CD4-positive, alpha-beta T cell (primary cell): ENCODE measurements around the gene NSL1. TPM values are rescaled to one million over a fixed set of nuclear protein-coding genes. Genes with fewer than 3 reads are reported as not detected.

ENCODE experiments used
- ATAC-seq: fragments of 200-7000 bp; cut with Tn5 transposase; one replicate; pipeline ENCODE4 v1.10.0; 2022; ENCODE audit warnings: mild to moderate bottlenecking; ENCODE audit not compliant: poor library complexity
- CTCF ChIA-PET: fragments of 350-600 bp; sonication (Branson Sonifier 250); formaldehyde crosslinking; loops from one replicate; lab custom pipeline; 2021; ENCODE audit warnings: antibody characterized with exemption, inconsistent platforms; lab: Charles Lee
- POLR2A ChIA-PET: fragments of 350-600 bp; sonication (Branson Sonifier 250); formaldehyde crosslinking; loops from one replicate; lab custom pipeline; 2021; ENCODE audit warnings: antibody characterized with exemption, inconsistent platforms; lab: Charles Lee
- DNase-seq, 14 experiments: peaks; one replicate each; pipeline ENCODE4 v3.0.0-alpha.2; 2013 to 2020; ENCODE audit warnings: mixed read lengths in 2 of 14
- H3K27ac ChIP-seq, 2 donors: one replicate each; pipeline versions ENCODE4 v1.5.1 to v1.7.0; 2013; ENCODE audit warnings: low read length in 2 of 2, low read depth in 1 of 2, mild to moderate bottlenecking in 1 of 2
- H3K27me3 ChIP-seq, 2 experiments: 1 replicate in 1 of 2; 2 replicates in 1 of 2; pipeline versions ENCODE4 v1.6.1 to v1.7.0; 2013; ENCODE audit warnings: low read length in 2 of 2, control low read depth in 1 of 2, mild to moderate bottlenecking in 1 of 2, moderate library complexity in 1 of 2; ENCODE audit not compliant: insufficient read depth in 2 of 2, control insufficient read depth in 1 of 2
- H3K36me3 ChIP-seq: one replicate; pipeline ENCODE4 v1.6.1; 2013; ENCODE audit warnings: low read length, control low read depth; ENCODE audit not compliant: insufficient read depth
- H3K4me1 ChIP-seq: one replicate; pipeline ENCODE4 v1.6.1; 2013; ENCODE audit warnings: low read length, control low read depth; ENCODE audit not compliant: insufficient read depth
- H3K4me3 ChIP-seq: one replicate; pipeline ENCODE4 v1.5.1; 2013; ENCODE audit warnings: mild to moderate bottlenecking, low read length, moderate library complexity
- H3K9me3 ChIP-seq, 2 experiments: 1 replicate in 1 of 2; 2 replicates in 1 of 2; pipeline versions ENCODE4 v1.6.1 to v1.7.0; 2013; ENCODE audit warnings: low read length in 2 of 2, mild to moderate bottlenecking in 2 of 2, control low read depth in 1 of 2, moderate library complexity in 1 of 2; ENCODE audit not compliant: control insufficient read depth in 1 of 2, insufficient read depth in 1 of 2
- H3K27ac Mint-ChIP-seq: one replicate; pipeline ENCODE4 v1.8.0; 2020; ENCODE audit warnings: mixed read lengths
- H3K27me3 Mint-ChIP-seq: one replicate; pipeline ENCODE4 v1.8.0; 2021; ENCODE audit warnings: mixed read lengths
- H3K36me3 Mint-ChIP-seq: one replicate; pipeline ENCODE4 v1.8.0; 2021; ENCODE audit warnings: low read depth, mixed read lengths
- H3K4me1 Mint-ChIP-seq: one replicate; pipeline ENCODE4 v1.8.0; 2021; ENCODE audit warnings: low read depth, mixed read lengths
- H3K4me3 Mint-ChIP-seq: one replicate; pipeline ENCODE4 v1.8.0; 2020; ENCODE audit warnings: mild to moderate bottlenecking, mixed read lengths
- H3K9me3 Mint-ChIP-seq: one replicate; pipeline ENCODE4 v1.8.0; 2020; ENCODE audit warnings: mixed read lengths
- intact Hi-C, 2 experiments: fragments of 100-400 bp; cut with DNase I in 1 of 2; cut with micrococcal nuclease in 1 of 2; formaldehyde crosslinking; loops; one replicate each; pipeline versions ENCODE4 v1.15.1 to v1.9.0; 2023 to 2025; cut with DNase I, micrococcal nuclease
- total RNA-seq, 174 experiments: library from RNA in 2 of 174; stranded (reverse) in 2 of 174; gene quantifications; one replicate each; pipeline ENCODE4 v1.2.3 and lab custom pipeline; 2021 to 2026
- TF ChIP-seq, protein P1 (sequence below): fragments of 200-600 bp; IDR thresholded peaks from one replicate; pipeline ENCODE4 v1.8.0; 2022; ENCODE audit warnings: antibody characterized with exemption, mild to moderate bottlenecking

The NSL1 gene
- total RNA-seq, 2 experiments from 2014 or later, result 14.1 to 15.7 TPM

DNA sequence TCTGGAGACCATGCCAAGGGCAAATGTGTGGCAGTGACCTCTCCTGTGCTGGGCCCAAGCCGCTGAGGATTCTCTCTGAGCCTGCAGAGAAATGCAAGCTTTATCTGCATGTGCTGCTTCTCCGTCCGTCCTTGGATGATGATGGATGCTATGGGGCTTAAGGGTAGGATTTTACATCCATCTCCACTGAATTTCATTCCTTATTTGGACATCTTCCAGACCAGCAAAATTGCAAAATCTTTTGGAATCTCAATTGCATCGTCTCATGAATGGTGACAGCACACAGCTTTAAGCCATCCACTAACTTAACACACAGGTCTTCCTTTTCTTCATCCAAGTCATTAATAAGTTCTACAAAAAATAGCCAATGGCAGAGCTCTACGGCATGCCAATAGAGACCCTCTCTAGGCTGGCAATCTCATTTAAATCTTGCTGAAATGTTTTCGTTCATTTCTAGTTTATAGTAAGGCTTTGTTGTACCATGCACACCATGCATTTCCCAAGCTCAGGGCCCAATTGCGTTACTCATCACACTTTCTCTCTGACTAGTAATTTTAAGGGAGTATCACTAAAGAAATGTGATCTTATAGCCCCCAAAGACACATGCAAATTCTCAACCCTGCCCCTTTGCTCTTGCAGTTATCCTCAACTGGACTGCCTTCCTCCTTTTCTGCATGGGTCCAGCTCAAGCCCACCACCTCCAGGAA is 103.1 kb downstream of the NSL1 start:
- H3K36me3 Mint-ChIP-seq, result no peaks in the 10 kb centered on the region
- Histone ChIP-seq H3K27me3 (no peaks in the 10 kb centered on the region), H3K27ac (no peak overlapping the region), H3K4me1 (peaks cover 11% of the 10 kb centered on the region), H3K36me3 (no peaks in the 10 kb centered on the region), H3K4me3 (no peak overlapping the region), H3K9me3 (peaks cover 0 to 3% of the 10 kb centered on the region in 2 experiments)
- H3K4me3 Mint-ChIP-seq, result no peak overlapping the region
- TF ChIP-seq, protein P1, sequence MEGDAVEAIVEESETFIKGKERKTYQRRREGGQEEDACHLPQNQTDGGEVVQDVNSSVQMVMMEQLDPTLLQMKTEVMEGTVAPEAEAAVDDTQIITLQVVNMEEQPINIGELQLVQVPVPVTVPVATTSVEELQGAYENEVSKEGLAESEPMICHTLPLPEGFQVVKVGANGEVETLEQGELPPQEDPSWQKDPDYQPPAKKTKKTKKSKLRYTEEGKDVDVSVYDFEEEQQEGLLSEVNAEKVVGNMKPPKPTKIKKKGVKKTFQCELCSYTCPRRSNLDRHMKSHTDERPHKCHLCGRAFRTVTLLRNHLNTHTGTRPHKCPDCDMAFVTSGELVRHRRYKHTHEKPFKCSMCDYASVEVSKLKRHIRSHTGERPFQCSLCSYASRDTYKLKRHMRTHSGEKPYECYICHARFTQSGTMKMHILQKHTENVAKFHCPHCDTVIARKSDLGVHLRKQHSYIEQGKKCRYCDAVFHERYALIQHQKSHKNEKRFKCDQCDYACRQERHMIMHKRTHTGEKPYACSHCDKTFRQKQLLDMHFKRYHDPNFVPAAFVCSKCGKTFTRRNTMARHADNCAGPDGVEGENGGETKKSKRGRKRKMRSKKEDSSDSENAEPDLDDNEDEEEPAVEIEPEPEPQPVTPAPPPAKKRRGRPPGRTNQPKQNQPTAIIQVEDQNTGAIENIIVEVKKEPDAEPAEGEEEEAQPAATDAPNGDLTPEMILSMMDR, result no peak
- H3K27me3 Mint-ChIP-seq, result peaks cover 5% of the 10 kb centered on the region
- peaks cover 6% of the 10 kb centered on the region for H3K4me1 Mint-ChIP-seq
- CTCF ChIA-PET, result no interaction called here
- no peaks in the 10 kb centered on the region for H3K9me3 Mint-ChIP-seq
- no peak overlapping the region for H3K27ac Mint-ChIP-seq
- DNase-seq, result no peak
- ATAC-seq, result no peak
- intact Hi-C loops, result no loop called here
- POLR2A ChIA-PET, result no interaction called here

DNA sequence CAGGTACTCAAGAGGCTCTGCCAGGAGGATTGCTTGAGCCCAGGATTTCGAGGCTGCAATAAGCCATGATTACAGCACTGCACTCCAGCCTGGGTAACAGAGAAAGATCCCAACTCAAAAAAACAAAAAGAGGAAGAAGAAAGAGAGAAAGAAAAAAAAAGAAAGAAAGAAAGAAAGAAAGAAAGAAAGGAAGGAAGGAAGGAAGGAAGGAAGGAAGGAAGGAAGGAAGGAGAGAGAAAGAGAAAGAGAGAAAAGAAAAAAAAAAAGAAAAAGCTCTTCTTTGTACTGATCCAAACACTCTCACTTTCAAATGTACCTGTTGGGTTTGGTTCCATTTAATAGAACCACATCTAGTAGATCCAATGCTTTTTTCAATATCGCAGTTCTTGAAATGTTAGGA is 103.8 kb downstream of the NSL1 start:
- H3K9me3 Mint-ChIP-seq, result no peaks in the 10 kb centered on the region
- intact Hi-C loops, result no loop called here
- ATAC-seq (no peak), DNase-seq (no peak)
- no peak overlapping the region for H3K27ac Mint-ChIP-seq
- no peaks in the 10 kb centered on the region for H3K27me3 ChIP-seq
- H3K36me3 ChIP-seq, result no peaks in the 10 kb centered on the region
- ChIA-PET CTCF (no interaction called here), POLR2A (no interaction called here)
- H3K36me3 Mint-ChIP-seq, result no peaks in the 10 kb centered on the region
- peaks cover 17% of the 10 kb centered on the region for H3K4me1 ChIP-seq
- no peak overlapping the region for H3K27ac ChIP-seq
- peaks cover 0 to 3% of the 10 kb centered on the region in 2 experiments for H3K9me3 ChIP-seq
- H3K4me3 Mint-ChIP-seq, result no peak overlapping the region
- no peak overlapping the region for H3K4me3 ChIP-seq
- peaks cover 12% of the 10 kb centered on the region for H3K4me1 Mint-ChIP-seq
- TF ChIP-seq, protein P1, result no peak
- peaks cover 5% of the 10 kb centered on the region for H3K27me3 Mint-ChIP-seq

DNA sequence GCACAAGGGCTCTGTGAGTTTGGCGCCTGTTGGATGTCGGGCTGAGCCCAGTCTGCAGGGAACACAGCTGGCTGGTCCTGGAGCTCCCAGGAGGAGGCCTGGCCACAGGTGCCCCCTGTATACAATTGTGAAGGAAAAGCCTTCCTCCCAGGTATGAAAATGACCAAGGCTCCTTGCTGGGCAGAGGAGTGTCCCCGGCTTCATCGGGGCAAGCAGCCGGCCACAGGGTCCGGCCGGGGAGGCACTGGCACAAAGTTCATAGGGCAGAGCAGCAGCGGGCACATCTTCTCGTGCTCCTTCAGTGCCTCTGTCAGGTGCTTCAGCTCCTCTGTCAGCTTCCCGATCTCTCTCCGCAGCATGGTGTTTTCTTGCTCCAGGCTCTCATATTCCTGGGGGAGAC is 105.0 kb downstream of the NSL1 start:
- Histone ChIP-seq H3K9me3 (peaks cover 0 to 3% of the 10 kb centered on the region in 2 experiments), H3K36me3 (no peaks in the 10 kb centered on the region), H3K4me1 (peaks cover 22% of the 10 kb centered on the region), H3K27ac (no peak overlapping the region), H3K27me3 (no peaks in the 10 kb centered on the region), H3K4me3 (no peak overlapping the region)
- ATAC-seq (no peak), DNase-seq (no peak)
- ChIA-PET POLR2A (no interaction called here), CTCF (no interaction called here)
- Mint-ChIP-seq H3K27ac (no peak overlapping the region), H3K4me1 (peaks cover 13% of the 10 kb centered on the region), H3K4me3 (no peak overlapping the region), H3K36me3 (no peaks in the 10 kb centered on the region), H3K27me3 (peaks cover 5% of the 10 kb centered on the region), H3K9me3 (no peaks in the 10 kb centered on the region)
- TF ChIP-seq, protein P1, result no peak
- intact Hi-C loops, result no loop called here
